Heart right ventricle (tissue), 16 donors: ENCODE measurements around the gene LRRTM1. TPM values are rescaled to one million over a fixed set of nuclear protein-coding genes. Genes with fewer than 3 reads are reported as not detected.

Experiments
- ATAC-seq, 8 donors: fragments of 200-7000 bp; cut with Tn5 transposase; one replicate each; pipeline ENCODE4 v1.9.1; 2020; ENCODE audit warnings: mild to moderate bottlenecking in 8 of 8, moderate library complexity in 8 of 8, moderate number of reproducible peaks in 1 of 8
- DNase-seq, 2 donors: peaks; one replicate each; pipeline ENCODE4 v3.0.0-alpha.2; 2020
- H3K27ac ChIP-seq, 10 donors: fragments of 200-600 bp; sonication (generic) in 2 of 10; one replicate each; pipeline versions ENCODE4 v1.5.0 to v1.8.0; 2020 to 2022; ENCODE audit warnings: mild to moderate bottlenecking in 3 of 10
- H3K27me3 ChIP-seq, 7 donors: fragments of 200-600 bp; one replicate each; pipeline ENCODE4 v1.8.0; 2021 to 2022; ENCODE audit warnings: mild to moderate bottlenecking in 2 of 7
- H3K36me3 ChIP-seq, 9 donors: fragments of 200-600 bp; sonication (generic) in 1 of 9; one replicate each; pipeline versions ENCODE4 v1.5.0 to v1.8.0; 2020 to 2022; ENCODE audit warnings: mild to moderate bottlenecking in 2 of 9
- H3K4me1 ChIP-seq, 9 donors: fragments of 200-600 bp; sonication (generic) in 1 of 9; one replicate each; pipeline versions ENCODE4 v1.5.0 to v1.8.0; 2020 to 2022; ENCODE audit warnings: mild to moderate bottlenecking in 4 of 9
- H3K4me3 ChIP-seq, 10 donors: fragments of 200-600 bp; sonication (generic) in 2 of 10; one replicate each; pipeline versions ENCODE4 v1.5.0 to v1.8.0; 2020 to 2022; ENCODE audit warnings: mild to moderate bottlenecking in 7 of 10, moderate library complexity in 2 of 10
- H3K9me3 ChIP-seq, 11 donors: fragments of 200-600 bp in 10 of 11; sonication (generic) in 2 of 11; one replicate each; pipeline versions ENCODE4 v1.5.0 to v1.8.0; 2013 to 2022; ENCODE audit warnings: mild to moderate bottlenecking in 2 of 11, control low read depth in 1 of 11, moderate library complexity in 1 of 11
- WGBS, 2 donors: extraction: QIAGEN DNeasy Blood & Tissue Kit; methylation state at CpG; one replicate each; pipeline ENCODE4 v1.1.7; 2013; ENCODE audit warnings: inconsistent platforms in 1 of 2; 5-methylcytosine and 5-hydroxymethylcytosine counted together
- intact Hi-C, 10 donors: fragments of 100-400 bp; cut with DNase I; formaldehyde crosslinking; loops; one replicate each; pipeline versions ENCODE4 v1.11.1 to v1.14.2; 2022
- polyA plus RNA-seq, 2 donors: library from polyadenylated mRNA; stranded (reverse); fragments of 200-250 nt; gene quantifications; one replicate each; pipeline ENCODE4 v1.2.3, GENCODE V29; 2013
- total RNA-seq, 10 donors: library from RNA; stranded (reverse); fragmentation: NEBNext Ultra II Directional in 3 of 10; extraction: Animal tissue kit (Norgen Biotek cat#: 25700) in 3 of 10; gene quantifications; one replicate each; pipeline versions ENCODE4 v1.2.1 to v1.2.4, GENCODE V29; 2021 to 2023
- TF ChIP-seq, protein P1 (sequence below), 9 donors: fragments of 200-600 bp; sonication (generic) in 2 of 9; IDR thresholded peaks; one replicate each; pipeline versions ENCODE4 v1.5.0 to v1.8.0; 2021 to 2022; ENCODE audit warnings: antibody characterized with exemption in 9 of 9, mild to moderate bottlenecking in 5 of 9, moderate library complexity in 1 of 9
- donor health status: Arrhythmogenic right ventricular cardiomyopathy.
- donor health status: ischemic (EF 13 %, LVEDD 7.1; RV severe dilation, severe dysfunction).
- donor health status: healthy with polysubstance abuse.
- donor health status: DM: no; HTN: yes; CAD: no.
- donor health status: DM: no; HTN: no; CAD: no.
- donor health status: ischemic (EF 25% LVEDD 6.9; RV normal size, moderate dysfunction).
- donor health status: ischemic (EF 25% LVEDD 5.7; RV mildly dilated, moderate dysfunction).
- donor health status: healthy.
- donor health status: DM: yes; HTN: yes; CAD: no.
- donor health status: Ischemic cardiomyopathy.
- donor health status: ischemic (EF 35%, LVEDD 5.7; RV mildly dilated, moderate dysfunction).
- donor health status: nonischemic (EF 11% LVEDD 7.7; RV severe dilation, severe dysfunction).
- donor health status: DM: yes; HTN: yes; CAD: no.
- donor health status: PGD.
- donor health status: ischemic (EF 29% LVEDD 5.4; RV normal size, mild dysfunction).
- donor health status: nonischemic (EF 23%, LVEDD 6.1; RV moderate dilation, normal function).

Gene LRRTM1
- total and polyA plus RNA-seq, 12 donors: 0.18 to 0.71 (median 0.38) TPM; not detected in 2

GRCh38 chr2:80322311-80322920, 17.9 kb upstream of the LRRTM1 start:
- H3K9me3 ChIP-seq: no peaks in the 10 kb centered on the region
- DNase-seq: no peak
- no peak overlapping the region for H3K27ac ChIP-seq
- H3K4me1 ChIP-seq: peaks cover 0 to 15% (median 0%) of the 10 kb centered on the region in 9 donors
- H3K36me3 ChIP-seq: no peaks in the 10 kb centered on the region
- TF ChIP-seq, protein P1, sequence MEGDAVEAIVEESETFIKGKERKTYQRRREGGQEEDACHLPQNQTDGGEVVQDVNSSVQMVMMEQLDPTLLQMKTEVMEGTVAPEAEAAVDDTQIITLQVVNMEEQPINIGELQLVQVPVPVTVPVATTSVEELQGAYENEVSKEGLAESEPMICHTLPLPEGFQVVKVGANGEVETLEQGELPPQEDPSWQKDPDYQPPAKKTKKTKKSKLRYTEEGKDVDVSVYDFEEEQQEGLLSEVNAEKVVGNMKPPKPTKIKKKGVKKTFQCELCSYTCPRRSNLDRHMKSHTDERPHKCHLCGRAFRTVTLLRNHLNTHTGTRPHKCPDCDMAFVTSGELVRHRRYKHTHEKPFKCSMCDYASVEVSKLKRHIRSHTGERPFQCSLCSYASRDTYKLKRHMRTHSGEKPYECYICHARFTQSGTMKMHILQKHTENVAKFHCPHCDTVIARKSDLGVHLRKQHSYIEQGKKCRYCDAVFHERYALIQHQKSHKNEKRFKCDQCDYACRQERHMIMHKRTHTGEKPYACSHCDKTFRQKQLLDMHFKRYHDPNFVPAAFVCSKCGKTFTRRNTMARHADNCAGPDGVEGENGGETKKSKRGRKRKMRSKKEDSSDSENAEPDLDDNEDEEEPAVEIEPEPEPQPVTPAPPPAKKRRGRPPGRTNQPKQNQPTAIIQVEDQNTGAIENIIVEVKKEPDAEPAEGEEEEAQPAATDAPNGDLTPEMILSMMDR (IDR thresholded peaks at IDR 0.05): no peak
- 22 to 23% methylated on average over 42 of the region's 42 CpGs for WGBS, 2 donors
- intact Hi-C loops: loop anchor here in 1 of 10 donors (10.0 kb wide), 1 partner anchor 172 kb away; no protein-coding TSS in a partner anchor
- ATAC-seq: no peak
- no peak overlapping the region for H3K4me3 ChIP-seq
- peaks cover 0 to 41% (median 23%) of the 10 kb centered on the region in 7 donors for H3K27me3 ChIP-seq

DNA sequence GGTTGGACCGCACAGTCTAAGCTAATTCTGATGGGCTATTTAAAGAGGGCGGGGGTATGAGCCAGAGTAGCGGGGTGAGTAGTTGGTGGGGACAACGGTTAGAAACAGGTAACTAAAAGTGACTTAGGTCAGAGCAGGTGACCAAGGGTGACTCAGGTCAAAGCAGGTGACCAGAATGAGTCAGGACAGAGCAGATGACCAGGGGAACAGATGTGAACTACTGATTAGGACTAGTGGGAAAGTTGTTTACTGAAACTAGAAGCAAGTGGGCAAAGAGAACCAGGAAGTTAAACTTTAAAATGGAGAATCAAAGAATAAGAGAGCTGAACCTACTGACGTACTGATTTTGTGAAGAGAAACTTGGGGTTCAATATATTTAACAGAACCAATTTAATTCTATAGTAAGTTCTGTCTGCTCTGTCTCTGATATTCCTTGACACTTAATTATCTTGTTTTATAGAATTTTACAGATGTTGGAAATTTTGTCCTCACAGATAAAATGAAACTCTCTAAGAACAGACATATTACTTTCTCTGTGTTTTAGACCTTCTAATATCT, 7.8 kb upstream of the LRRTM1 start:
- H3K4me3 ChIP-seq: no peak overlapping the region
- DNase-seq (no peak), ATAC-seq (no peak)
- H3K36me3 ChIP-seq: no peaks in the 10 kb centered on the region
- H3K27ac ChIP-seq: no peak overlapping the region
- no peaks in the 10 kb centered on the region for H3K9me3 ChIP-seq
- WGBS, 2 donors: 93 to 98% methylated on average over 5 of the region's 5 CpGs
- H3K4me1 ChIP-seq: no peaks in the 10 kb centered on the region
- intact Hi-C loops: no loop called here
- TF ChIP-seq, protein P1 (IDR thresholded peaks at IDR 0.05): no peak
- peaks cover 0 to 3% (median 0%) of the 10 kb centered on the region in 7 donors for H3K27me3 ChIP-seq

DNA sequence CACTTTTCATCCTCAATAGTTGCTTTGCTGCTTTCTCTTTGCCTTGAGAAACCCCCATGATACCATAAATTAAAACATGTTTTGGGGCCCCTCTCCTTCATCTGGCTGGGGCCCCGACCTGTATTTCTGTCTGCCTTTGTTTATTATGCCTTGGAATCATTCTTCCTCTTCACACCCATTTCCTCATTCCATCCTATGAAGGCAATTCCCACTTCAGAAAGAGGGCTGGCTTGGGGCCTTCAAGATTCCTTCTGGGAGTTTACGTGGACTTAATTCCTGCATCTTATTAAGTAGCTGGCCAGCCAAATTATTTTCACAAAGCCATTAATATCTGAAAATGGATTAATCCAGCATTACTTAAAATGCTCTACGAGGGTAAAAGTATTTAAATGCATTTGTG, 6.8 kb upstream of the LRRTM1 start:
- H3K27ac ChIP-seq: no peak overlapping the region
- H3K9me3 ChIP-seq: no peaks in the 10 kb centered on the region
- H3K4me3 ChIP-seq: no peak overlapping the region
- no peak for ATAC-seq
- no peaks in the 10 kb centered on the region for H3K36me3 ChIP-seq
- no peaks in the 10 kb centered on the region for H3K4me1 ChIP-seq
- 49 to 67% methylated on average over 3 of the region's 3 CpGs for WGBS, 2 donors
- intact Hi-C loops: no loop called here
- TF ChIP-seq, protein P1 (IDR thresholded peaks at IDR 0.05): no peak
- peaks cover 0 to 8% (median 0%) of the 10 kb centered on the region in 7 donors for H3K27me3 ChIP-seq
- DNase-seq: no peak

DNA sequence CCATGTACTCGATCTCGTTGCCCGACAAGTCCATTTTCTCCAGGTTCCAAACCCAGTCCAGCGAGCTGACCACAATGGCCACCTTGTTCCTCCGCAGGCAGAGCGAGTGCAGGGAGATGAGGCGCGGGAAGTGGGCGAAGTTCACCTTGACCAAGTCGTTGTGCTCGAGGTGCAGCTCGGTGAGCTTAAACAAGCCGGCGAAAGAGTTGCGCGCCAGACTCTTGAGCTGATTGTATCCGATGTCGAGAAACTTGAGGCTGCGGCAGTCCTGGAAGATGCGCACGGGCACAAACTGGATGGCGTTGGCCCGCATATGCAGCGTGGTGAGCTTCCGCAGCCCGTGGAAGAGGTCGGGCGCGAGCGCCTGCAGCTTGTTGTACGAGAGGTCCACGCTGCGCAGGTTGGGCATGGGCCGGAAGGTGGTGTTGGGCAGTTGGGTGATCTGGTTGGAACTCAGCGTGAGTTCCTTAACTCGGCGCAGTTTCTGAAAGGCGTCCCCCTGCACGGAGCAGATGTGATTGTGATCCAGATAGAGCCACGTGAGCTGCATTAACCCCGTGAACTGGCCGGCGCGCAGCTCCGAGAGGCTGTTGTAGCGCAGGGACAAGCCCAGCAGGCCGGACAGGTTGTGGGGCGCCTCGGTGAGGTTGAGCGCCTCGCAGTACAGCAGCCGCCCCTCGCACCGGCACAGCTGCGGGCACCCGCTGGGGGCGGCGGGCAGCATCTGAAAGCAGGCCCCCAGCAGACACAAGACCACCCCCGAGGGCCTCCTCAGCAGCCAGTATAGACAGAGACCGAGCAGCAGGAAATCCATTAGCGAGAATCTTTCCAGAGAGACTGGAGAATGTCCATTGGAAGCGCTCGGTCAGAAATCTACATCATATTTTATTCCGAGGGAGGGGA, 1.3 kb downstream of the LRRTM1 start:
- H3K27me3 ChIP-seq: peaks cover 21 to 81% (median 64%) of the 10 kb centered on the region in 7 donors
- ATAC-seq: peak in 7 of 8 donors; percentile 22 to 45 (median 30)
- TF ChIP-seq, protein P1 (IDR thresholded peaks at IDR 0.05): no peak
- peak overlapping the region in 9 of 10 donors; percentile 32 to 54 (median 46) for H3K4me3 ChIP-seq
- no peaks in the 10 kb centered on the region for H3K36me3 ChIP-seq
- DNase-seq: no peak
- H3K27ac ChIP-seq: peak overlapping the region in 1 of 10 donors; percentile 3
- H3K4me1 ChIP-seq: peaks cover 0 to 23% (median 18%) of the 10 kb centered on the region in 9 donors
- intact Hi-C loops: no loop called here
- H3K9me3 ChIP-seq: no peaks in the 10 kb centered on the region
- 2% methylated on average over 64 of the region's 64 CpGs for WGBS, 2 donors
